HepG2 (cell line): ENCODE results near the gene PPP4R4. TPM values are rescaled to one million over a fixed set of nuclear protein-coding genes. Genes with fewer than 3 reads are reported as not detected.

Experiments
- AKAP8 ChIP-seq: sonication (generic); formaldehyde crosslinking; IDR thresholded peaks from 2 replicates; pipeline ENCODE4 v1.5.1; 2020; ENCODE audit warnings: mild to moderate bottlenecking, missing genetic modification reagents
- ATF4 ChIP-seq, 2 experiments: fragments of 450-650 bp in 1 of 2; sonication (generic) in 1 of 2; formaldehyde crosslinking; IDR thresholded peaks; 2 replicates each; pipeline versions ENCODE4 v1.5.0 to v1.8.0; 2020 to 2022; ENCODE audit warnings: mild to moderate bottlenecking in 1 of 2, missing genetic modification reagents in 1 of 2
- ATRX ChIP-seq: sonication (generic); formaldehyde crosslinking; IDR thresholded peaks from 2 replicates; pipeline ENCODE4 v1.4.0; 2020; ENCODE audit warnings: missing genetic modification reagents, borderline replicate concordance
- EZH2 ChIP-seq: conservative IDR thresholded peaks from 2 replicates; pipeline ENCODE4 v1.6.1; 2012; ENCODE audit warnings: mild to moderate bottlenecking, low read depth, low read length, moderate library complexity
- FOXP4 ChIP-seq: sonication (generic); formaldehyde crosslinking; IDR thresholded peaks from 2 replicates; pipeline ENCODE4 v1.4.0; 2020; ENCODE audit warnings: missing genetic modification reagents
- GRHL1 ChIP-seq: sonication (generic); formaldehyde crosslinking; conservative IDR thresholded peaks from 2 replicates; pipeline ENCODE4 v1.8.0; 2022; ENCODE audit warnings: missing genetic modification reagents
- GTF3A ChIP-seq: sonication (generic); formaldehyde crosslinking; conservative IDR thresholded peaks from 2 replicates; pipeline ENCODE4 v1.4.0; 2020; ENCODE audit warnings: mild to moderate bottlenecking, missing genetic modification reagents
- MIXL1 ChIP-seq: IDR thresholded peaks from 2 replicates; pipeline ENCODE4 v1.6.1; 2016
- NKX3-1 ChIP-seq: sonication (generic); formaldehyde crosslinking; IDR thresholded peaks from 2 replicates; pipeline ENCODE4 v1.5.0; 2020; ENCODE audit warnings: missing genetic modification reagents
- PITX1 ChIP-seq: sonication (generic); formaldehyde crosslinking; IDR thresholded peaks from 2 replicates; pipeline ENCODE4 v1.5.1; 2020; ENCODE audit warnings: mild to moderate bottlenecking, missing genetic modification reagents
- SRSF4 ChIP-seq: fragments of 200-400 bp; formaldehyde crosslinking; IDR thresholded peaks from one replicate; pipeline ENCODE4 v1.6.1; 2018; ENCODE audit warnings: mild to moderate bottlenecking, low read depth, low read length, moderate library complexity; ENCODE audit not compliant: poor library complexity, severe bottlenecking
- TCF12 ChIP-seq, 2 experiments: fragments of 450-650 bp in 1 of 2; sonication (generic) in 1 of 2; formaldehyde crosslinking in 1 of 2; IDR thresholded peaks; 2 replicates each; pipeline versions ENCODE4 v1.6.1 to v1.8.0; 2017 to 2022; ENCODE audit warnings: antibody characterized with exemption in 1 of 2, mild to moderate bottlenecking in 1 of 2, missing genetic modification reagents in 1 of 2, moderate library complexity in 1 of 2
- TFE3 ChIP-seq: IDR thresholded peaks from 2 replicates; pipeline ENCODE4 v1.6.1; 2016
- ZBTB2 ChIP-seq: sonication (generic); formaldehyde crosslinking; IDR thresholded peaks from 2 replicates; pipeline ENCODE4 v1.8.0; 2022; ENCODE audit warnings: low read depth, missing genetic modification reagents
- ZC3H4 ChIP-seq: sonication (generic); formaldehyde crosslinking; IDR thresholded peaks from 2 replicates; pipeline ENCODE4 v1.4.0; 2020; ENCODE audit warnings: missing genetic modification reagents, borderline replicate concordance
- ZNF513 ChIP-seq: sonication (generic); formaldehyde crosslinking; conservative IDR thresholded peaks from 2 replicates; pipeline ENCODE4 v1.5.0; 2020; ENCODE audit warnings: missing genetic modification reagents
- ZNF558 ChIP-seq: sonication (generic); formaldehyde crosslinking; IDR thresholded peaks from 2 replicates; pipeline ENCODE4 v1.9.0; 2022; ENCODE audit warnings: mild to moderate bottlenecking, missing genetic modification reagents, borderline replicate concordance
- ZNF709 ChIP-seq: sonication (generic); formaldehyde crosslinking; IDR thresholded peaks from 2 replicates; pipeline ENCODE4 v1.5.0; 2020; ENCODE audit warnings: mild to moderate bottlenecking, missing genetic modification reagents
- ZNF746 ChIP-seq: sonication (generic); formaldehyde crosslinking; IDR thresholded peaks from 2 replicates; pipeline ENCODE4 v1.8.0; 2022; ENCODE audit warnings: mild to moderate bottlenecking, missing genetic modification reagents
- ZNF891 ChIP-seq: sonication (generic); formaldehyde crosslinking; IDR thresholded peaks from 2 replicates; pipeline ENCODE4 v1.5.0; 2020; ENCODE audit warnings: mild to moderate bottlenecking, missing genetic modification reagents
- polyA plus RNA-seq, 8 experiments: library from polyadenylated mRNA; depleted of rRNA in 3 of 8; stranded (reverse) in 7 of 8; unstranded in 1 of 8; fragments of >200 nt; fragmentation: Illumina TruSeq in 4 of 8; extraction: Trizol in 4 of 8; gene quantifications; 2 replicates each; pipeline versions ENCODE4 v1.2.1 to v1.2.3, GENCODE V29; 2011 to 2016; ENCODE audit warnings: low read depth in 4 of 8, missing spikeins in 1 of 8, mixed read lengths in 1 of 8; ENCODE audit not compliant: insufficient read depth in 1 of 8
- total RNA-seq, 5 experiments: library from RNA; depleted of rRNA; stranded (reverse); fragments of >200 nt; fragmentation: Illumina TruSeq; extraction: Trizol; gene quantifications; 2 replicates each; pipeline ENCODE4 v1.2.3, GENCODE V29; 2016; ENCODE audit warnings: low read depth in 1 of 5

PPP4R4 gene
- total and polyA plus RNA-seq, 2 of the 13 experiments (the other 11 are each of a cell fraction or from before 2014, with no cell fraction given) = 9.5 to 19.8 TPM

- TF ChIP-seq AKAP8 (no peak), ZNF558 (CRISPR knock-in tag) (no peak), TFE3 (no peak), ZNF746 (CRISPR knock-in tag) (no peak), EZH2 (no peak), GTF3A (no peak), ATF4 (CRISPR knock-in tag; IDR thresholded peaks at IDR 0.05) (no peak), MIXL1 (peak; percentile 71; the same call in 1 of the 2 replicates), ZNF513 (no peak), ZNF891 (CRISPR knock-in tag) (no peak), TCF12 (IDR thresholded peaks at IDR 0.05) (no peak), TCF12 (CRISPR knock-in tag; IDR thresholded peaks at IDR 0.05) (no peak), SRSF4 (no peak), ATRX (CRISPR knock-in tag) (no peak), FOXP4 (CRISPR knock-in tag) (no peak), PITX1 (CRISPR knock-in tag) (no peak), ZNF709 (no peak), GRHL1 (CRISPR knock-in tag) (no peak), ZBTB2 (CRISPR knock-in tag) (no peak), NKX3-1 (CRISPR knock-in tag) (no peak), ZC3H4 (no peak)
Observed at GRCh38 chr14:94136575-94137331, 37.4 kb upstream of the PPP4R4 start (continued).
